ENCODE results near the gene PGBD5.

- TF ChIP-seq AFF4 (CRISPR knock-in tag; IDR thresholded peaks at IDR 0.05) (no peak), POLR2AphosphoS5 (IDR thresholded peaks at IDR 0.05; ENCODE audit: low read depth, low read length) (no peak), TCF7L2 (IDR thresholded peaks at IDR 0.05; ENCODE audit: low read depth, low read length) (no peak), SMC3 (IDR thresholded peaks at IDR 0.05; ENCODE audit: low read length) (no peak), POLR2A (IDR thresholded peaks at IDR 0.05; ENCODE audit: insufficient read depth in 1 of 2, low read depth in 2 of 2, low read length in 2 of 2) (no peak), HNF4G (IDR thresholded peaks at IDR 0.05; ENCODE audit: borderline replicate concordance, low read depth, low read length) (no peak), HNF4G (CRISPR knock-in tag; IDR thresholded peaks at IDR 0.05; ENCODE audit: borderline replicate concordance, low read depth) (no peak), JUND (CRISPR knock-in tag; IDR thresholded peaks at IDR 0.05) (no peak), MXI1 (IDR thresholded peaks at IDR 0.05; ENCODE audit: borderline replicate concordance, low read depth, low read length) (no peak), KAT2B (IDR thresholded peaks at IDR 0.05; ENCODE audit: borderline replicate concordance, low read depth, low read length) (no peak), ZNF781 (CRISPR knock-in tag; IDR thresholded peaks at IDR 0.05; ENCODE audit: borderline replicate concordance, not compliant biosample characterization) (no peak), ZNF704 (CRISPR knock-in tag; IDR thresholded peaks at IDR 0.05; ENCODE audit: borderline replicate concordance) (no peak), DNMT3B (CRISPR knock-in tag; conservative IDR thresholded peaks at IDR 0.05) (no peak), ZMYM3 (CRISPR knock-in tag; IDR thresholded peaks at IDR 0.05) (no peak)
- TF ChIP-seq, protein P1, sequence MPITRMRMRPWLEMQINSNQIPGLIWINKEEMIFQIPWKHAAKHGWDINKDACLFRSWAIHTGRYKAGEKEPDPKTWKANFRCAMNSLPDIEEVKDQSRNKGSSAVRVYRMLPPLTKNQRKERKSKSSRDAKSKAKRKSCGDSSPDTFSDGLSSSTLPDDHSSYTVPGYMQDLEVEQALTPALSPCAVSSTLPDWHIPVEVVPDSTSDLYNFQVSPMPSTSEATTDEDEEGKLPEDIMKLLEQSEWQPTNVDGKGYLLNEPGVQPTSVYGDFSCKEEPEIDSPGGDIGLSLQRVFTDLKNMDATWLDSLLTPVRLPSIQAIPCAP (CRISPR knock-in tag; IDR thresholded peaks at IDR 0.05; ENCODE audit: low read depth) = no peak
These were observed 97.7 kb downstream of the PGBD5 start for GRCh38 chr1:230328342-230329015.
